ENCODE results near the gene KIF26A. TPM values are rescaled to one million over a fixed set of nuclear protein-coding genes. Genes with fewer than 3 reads are reported as not detected.

KIF26A gene
- total RNA-seq, 1 donor = not detected

GRCh38 chr14:104108570-104109541 lies 29.5 kb upstream of the KIF26A start:
- no peaks in the 10 kb centered on the region for H3K79me2 ChIP-seq (ENCODE audit: insufficient read depth, low read length)
- no peaks in the 10 kb centered on the region for H3K9me3 ChIP-seq (ENCODE audit: low read depth, low read length)
- no peak overlapping the region for H2AFZ ChIP-seq (ENCODE audit: low read length)
- no peaks in the 10 kb centered on the region for H3K36me3 ChIP-seq (ENCODE audit: insufficient read depth, low read length)
- peak; percentile 83 for DNase-seq (ENCODE audit: insufficient read length, low spot score, missing footprints)
- no peak overlapping the region for H3K27ac ChIP-seq (ENCODE audit: low read depth, low read length)
- TF ChIP-seq CTCF (IDR thresholded peaks at IDR 0.05; ENCODE audit: extremely low read depth, low read depth, low read length) = no peak
- H3K4me3 ChIP-seq (ENCODE audit: insufficient read depth, low read length) = no peak overlapping the region
- H3K4me1 ChIP-seq (ENCODE audit: insufficient read depth, low read length) = no peaks in the 10 kb centered on the region
- H3K27me3 ChIP-seq (ENCODE audit: insufficient read depth, low read length) = no peaks in the 10 kb centered on the region
- no peaks in the 10 kb centered on the region for H4K20me1 ChIP-seq (ENCODE audit: insufficient read depth, low read length)
- no peak overlapping the region for H3K4me2 ChIP-seq (ENCODE audit: insufficient read depth, low read length)

GRCh38 chr14:104109731-104110361 lies 28.5 kb upstream of the KIF26A start:
- Histone ChIP-seq H3K27ac (ENCODE audit: low read depth, low read length) (no peak overlapping the region), H2AFZ (ENCODE audit: low read length) (no peak overlapping the region), H3K36me3 (ENCODE audit: insufficient read depth, low read length) (no peaks in the 10 kb centered on the region), H3K79me2 (ENCODE audit: insufficient read depth, low read length) (no peaks in the 10 kb centered on the region), H3K4me2 (ENCODE audit: insufficient read depth, low read length) (no peak overlapping the region), H3K27me3 (ENCODE audit: insufficient read depth, low read length) (no peaks in the 10 kb centered on the region), H4K20me1 (ENCODE audit: insufficient read depth, low read length) (no peaks in the 10 kb centered on the region), H3K4me3 (ENCODE audit: insufficient read depth, low read length) (no peak overlapping the region), H3K9me3 (ENCODE audit: low read depth, low read length) (no peaks in the 10 kb centered on the region), H3K4me1 (ENCODE audit: insufficient read depth, low read length) (no peaks in the 10 kb centered on the region)
- peak; percentile 77 for DNase-seq (ENCODE audit: insufficient read length, low spot score, missing footprints)
- no peak for TF ChIP-seq CTCF (IDR thresholded peaks at IDR 0.05; ENCODE audit: extremely low read depth, low read depth, low read length)

GRCh38 chr14:104110491-104111209 lies 27.7 kb upstream of the KIF26A start:
- no peaks in the 10 kb centered on the region for H3K9me3 ChIP-seq (ENCODE audit: low read depth, low read length)
- DNase-seq (ENCODE audit: insufficient read length, low spot score, missing footprints) = peak; percentile 79
- no peaks in the 10 kb centered on the region for H3K27me3 ChIP-seq (ENCODE audit: insufficient read depth, low read length)
- H3K27ac ChIP-seq (ENCODE audit: low read depth, low read length) = no peak overlapping the region
- H4K20me1 ChIP-seq (ENCODE audit: insufficient read depth, low read length) = no peaks in the 10 kb centered on the region
- no peak overlapping the region for H3K4me2 ChIP-seq (ENCODE audit: insufficient read depth, low read length)
- no peaks in the 10 kb centered on the region for H3K4me1 ChIP-seq (ENCODE audit: insufficient read depth, low read length)
- H3K36me3 ChIP-seq (ENCODE audit: insufficient read depth, low read length) = no peaks in the 10 kb centered on the region
- no peak overlapping the region for H2AFZ ChIP-seq (ENCODE audit: low read length)
- TF ChIP-seq CTCF (IDR thresholded peaks at IDR 0.05; ENCODE audit: extremely low read depth, low read depth, low read length) = no peak
- no peaks in the 10 kb centered on the region for H3K79me2 ChIP-seq (ENCODE audit: insufficient read depth, low read length)
- H3K4me3 ChIP-seq (ENCODE audit: insufficient read depth, low read length) = no peak overlapping the region
